Pancreas (tissue), 10 donors: ENCODE measurements around the gene PRRX2. TPM values are rescaled to one million over a fixed set of nuclear protein-coding genes. Genes with fewer than 3 reads are reported as not detected.

Experiments used
- ATAC-seq, 4 donors: fragments of 200-7000 bp; cut with Tn5 transposase; one replicate each; pipeline versions ENCODE4 v1.8.0 to v1.9.1; 2020; ENCODE audit warnings: mild to moderate bottlenecking in 4 of 4, moderate library complexity in 4 of 4
- DNase-seq, 6 donors: peaks; one replicate each; pipeline ENCODE4 v3.0.0-alpha.2; 2020
- FAIRE-seq: peaks from 2 replicates; lab custom pipeline; 2012; peaks lifted over from hg19 to GRCh38; lab: Jason Lieb, UNC
- H3K27ac ChIP-seq, 4 donors: fragments of 200-600 bp; sonication (generic); 1 replicate in 3 of 4; 2 replicates in 1 of 4; pipeline versions ENCODE4 v1.5.0 to v1.8.0; 2020
- H3K27me3 ChIP-seq, 4 donors: fragments of 200-600 bp; one replicate each; pipeline ENCODE4 v1.8.0; 2021
- H3K36me3 ChIP-seq, 3 donors: fragments of 200-600 bp; sonication (generic) in 1 of 3; one replicate each; pipeline versions ENCODE4 v1.5.0 to v1.8.0; 2020 to 2021
- H3K4me1 ChIP-seq, 3 donors: fragments of 200-600 bp; one replicate each; pipeline ENCODE4 v1.8.0; 2021
- H3K4me3 ChIP-seq, 4 donors: fragments of 200-600 bp; sonication (generic) in 2 of 4; one replicate each; pipeline versions ENCODE4 v1.5.0 to v1.8.0; 2020 to 2021
- H3K9me3 ChIP-seq, 4 donors: fragments of 200-600 bp; one replicate each; pipeline ENCODE4 v1.8.0; 2021
- CTCF ChIP-seq, 4 donors: fragments of 200-600 bp; sonication (generic) in 3 of 4; IDR thresholded peaks; one replicate each; pipeline versions ENCODE4 v1.5.0 to v1.8.0; 2021; ENCODE audit warnings: antibody characterized with exemption in 4 of 4
- WGBS, 2 donors: extraction: QIAGEN DNeasy Blood & Tissue Kit; methylation state at CpG; one replicate each; pipeline ENCODE4 v1.1.7; 2013; 5-methylcytosine and 5-hydroxymethylcytosine counted together
- intact Hi-C, 3 donors: fragments of 100-400 bp; cut with DNase I; formaldehyde crosslinking; loops; one replicate each; pipeline versions ENCODE4 v1.11.1 to v1.14.2; 2022
- polyA plus RNA-seq, 2 donors: library from polyadenylated mRNA; stranded (reverse); fragments of 200-250 nt; gene quantifications; one replicate each; pipeline ENCODE4 v1.2.3, GENCODE V29; 2013
- total RNA-seq, 6 donors: library from RNA; stranded (reverse); fragmentation: NEBNext Ultra II Directional in 4 of 6; extraction: Animal tissue kit (Norgen Biotek cat#: 25700) in 4 of 6; gene quantifications; one replicate each; pipeline versions ENCODE4 v1.2.1 to v1.2.4, GENCODE V29; 2021 to 2023
- donor health status: healthy with polysubstance abuse.
- donor health status: DM: no; HTN: no; CAD: no; lungs with moderate emphysema.
- donor health status: DM: no; HTN: no; CAD: no.
- donor health status: control.
- donor health status: control.
- donor health status: Bipolar disorder and iron deficiency.
- donor health status: DM: yes; HTN: yes; CAD: no.
- donor health status: DM: no; HTN: no; CAD: no.
- donor health status: DM: no; HTN: no; CAD: no.
- donor health status: DM: yes; HTN: yes; CAD: no.

Gene PRRX2
- total and polyA plus RNA-seq, 8 donors: 0.16 to 2.0 (median 0.64) TPM; not detected in 1

DNA sequence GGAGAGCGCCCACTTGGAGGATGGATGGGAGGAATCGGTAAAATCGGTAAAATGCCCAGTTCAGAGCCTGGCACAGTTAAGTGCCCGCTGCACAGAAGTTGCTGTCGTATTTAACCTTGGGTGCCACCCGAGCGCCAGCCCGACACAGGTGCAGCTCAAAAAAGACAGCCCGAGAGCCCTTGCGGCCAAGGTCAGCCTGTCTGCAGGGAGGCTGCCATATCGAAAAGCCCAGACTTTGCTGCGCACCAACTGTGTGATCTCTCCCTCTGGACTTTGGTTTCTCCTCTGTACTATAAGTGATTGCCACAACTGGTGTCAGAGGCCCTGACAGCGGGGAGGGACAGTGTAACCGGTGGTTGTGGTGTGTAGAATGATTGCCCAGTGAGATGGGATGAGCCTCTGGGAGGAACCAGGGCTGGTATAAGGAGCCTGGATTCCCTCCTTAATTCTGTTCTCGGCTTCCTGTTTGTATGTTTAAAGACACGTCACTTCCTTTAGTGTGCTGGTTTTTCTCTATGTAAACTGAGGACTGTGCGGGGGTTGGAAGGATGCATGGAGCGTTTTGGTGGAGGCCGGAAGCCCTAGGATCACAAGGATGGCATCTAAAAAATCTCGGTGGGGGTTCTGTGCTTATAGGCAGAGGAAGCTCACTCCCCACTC, 38.7 kb upstream of the PRRX2 start:
- TF ChIP-seq CTCF (IDR thresholded peaks at IDR 0.05): no peak
- Histone ChIP-seq H3K4me1 (peaks cover 10 to 17% (median 17%) of the 10 kb centered on the region in 3 donors), H3K27ac (peak overlapping the region; percentile 85 to 96 (median 91)), H3K36me3 (no peaks in the 10 kb centered on the region), H3K4me3 (peak overlapping the region; percentile 65 to 87 (median 76)), H3K27me3 (no peaks in the 10 kb centered on the region), H3K9me3 (no peaks in the 10 kb centered on the region)
- ATAC-seq (peak; percentile 42 to 58 (median 52)), FAIRE-seq (no peak), DNase-seq (peak in 5 of 6 donors; percentile 61 to 82 (median 63))
- 1 to 2% methylated on average over 20 of the region's 20 CpGs for WGBS, 2 donors
- intact Hi-C loops: no loop called here

DNA sequence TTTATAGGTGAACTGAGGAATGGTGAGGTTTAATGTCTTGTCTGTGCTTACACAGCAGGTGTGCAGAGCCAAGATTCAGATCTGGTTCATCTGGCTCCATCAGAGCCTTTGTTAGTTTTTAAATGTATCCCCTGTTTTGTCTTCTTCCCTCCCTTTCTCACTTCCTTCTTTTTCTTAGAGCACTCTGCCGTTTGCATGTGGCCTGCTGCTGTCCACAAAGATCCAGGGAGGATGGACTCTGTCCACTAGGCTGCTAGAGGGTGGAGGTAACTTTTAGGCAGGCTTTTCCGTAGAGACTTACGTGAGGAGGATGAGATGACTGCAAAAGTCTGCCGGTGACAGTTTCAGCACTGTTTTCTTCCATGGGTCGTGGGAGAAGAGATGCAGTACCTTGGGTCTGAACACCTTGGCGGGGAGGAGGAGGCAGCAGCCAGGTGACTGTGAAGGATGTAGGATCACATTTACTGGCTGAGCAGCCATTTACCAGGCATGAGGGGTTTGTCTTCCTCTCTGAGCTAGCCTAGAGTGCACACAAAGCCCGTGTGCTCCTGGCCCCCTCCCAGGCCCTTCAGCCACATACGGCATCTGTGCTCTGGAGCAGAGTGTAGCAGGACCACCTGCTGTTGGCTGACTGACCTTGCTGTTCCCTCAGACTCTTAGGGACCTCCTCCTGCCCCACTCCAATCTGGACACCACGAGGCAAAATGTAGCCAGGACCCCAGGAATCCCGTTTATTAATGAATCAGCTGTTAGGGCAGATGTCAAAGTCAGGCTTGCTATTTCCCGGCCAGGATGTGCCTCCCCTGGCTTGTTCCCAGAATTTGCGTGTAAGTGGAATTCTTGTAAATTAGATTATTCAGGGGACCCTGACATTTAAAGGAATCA, 37.6 kb upstream of the PRRX2 start:
- DNase-seq: peak in 1 of 6 donors; percentile 26
- no peaks in the 10 kb centered on the region for H3K27me3 ChIP-seq
- intact Hi-C loops: no loop called here
- no peaks in the 10 kb centered on the region for H3K9me3 ChIP-seq
- H3K27ac ChIP-seq: peak overlapping the region in 1 of 4 donors; percentile 85
- FAIRE-seq: no peak
- no peak for ATAC-seq
- peaks cover 0 to 2% (median 0%) of the 10 kb centered on the region in 3 donors for H3K36me3 ChIP-seq
- WGBS, 2 donors: 30 to 37% methylated on average over 12 of the region's 12 CpGs
- peak overlapping the region; percentile 65 to 87 (median 76) for H3K4me3 ChIP-seq
- H3K4me1 ChIP-seq: peaks cover 10 to 17% (median 17%) of the 10 kb centered on the region in 3 donors
- no peak for TF ChIP-seq CTCF (IDR thresholded peaks at IDR 0.05)

GRCh38 chr9:129628709-129629108, 36.7 kb upstream of the PRRX2 start:
- ATAC-seq (no peak), DNase-seq (no peak), FAIRE-seq (no peak)
- no peak for TF ChIP-seq CTCF (IDR thresholded peaks at IDR 0.05)
- no peaks in the 10 kb centered on the region for H3K27me3 ChIP-seq
- H3K4me1 ChIP-seq: peaks cover 10 to 17% (median 17%) of the 10 kb centered on the region in 3 donors
- WGBS, 2 donors: 63 to 68% methylated on average over 6 of the region's 6 CpGs
- H3K27ac ChIP-seq: no peak overlapping the region
- peaks cover 0 to 6% (median under 1%) of the 10 kb centered on the region in 3 donors for H3K36me3 ChIP-seq
- intact Hi-C loops: no loop called here
- no peak overlapping the region for H3K4me3 ChIP-seq
- no peaks in the 10 kb centered on the region for H3K9me3 ChIP-seq

- FAIRE-seq (no peak), ATAC-seq (no peak), DNase-seq (no peak)
- no peaks in the 10 kb centered on the region for H3K9me3 ChIP-seq
- H3K4me3 ChIP-seq: no peak overlapping the region
- H3K36me3 ChIP-seq: peaks cover 0 to 13% (median 7%) of the 10 kb centered on the region in 3 donors
- no peak for TF ChIP-seq CTCF (IDR thresholded peaks at IDR 0.05)
- peaks cover 10 to 17% (median 17%) of the 10 kb centered on the region in 3 donors for H3K4me1 ChIP-seq
- H3K27ac ChIP-seq: no peak overlapping the region
- intact Hi-C loops: no loop called here
- no peaks in the 10 kb centered on the region for H3K27me3 ChIP-seq
- WGBS, 2 donors: 86 to 94% methylated on average over 8 of the region's 8 CpGs
Observed at GRCh38 chr9:129629251-129629820, 36.1 kb upstream of the PRRX2 start.
